Stimulated activated CD8-positive, alpha-beta memory T cell treated with anti-CD3 and anti-CD28 coated beads, Interleukin-7, amount 100 ng/mL, for 48 hours (primary cell): Measurements from ENCODE around the gene ZBED1.
"Not testable (repeated sequence)": the region's sequence is repeated elsewhere in the genome, so short reads cannot be mapped to it uniquely, and the experiment has no call there.

Experiments used
- DNase-seq, 2 donors: peaks; one replicate each; pipeline ENCODE4 v3.0.0-alpha.2; 2020; ENCODE audit warnings: low read depth in 1 of 2; ENCODE audit errors: extremely low read depth in 1 of 2

The ZBED1 gene

DNA sequence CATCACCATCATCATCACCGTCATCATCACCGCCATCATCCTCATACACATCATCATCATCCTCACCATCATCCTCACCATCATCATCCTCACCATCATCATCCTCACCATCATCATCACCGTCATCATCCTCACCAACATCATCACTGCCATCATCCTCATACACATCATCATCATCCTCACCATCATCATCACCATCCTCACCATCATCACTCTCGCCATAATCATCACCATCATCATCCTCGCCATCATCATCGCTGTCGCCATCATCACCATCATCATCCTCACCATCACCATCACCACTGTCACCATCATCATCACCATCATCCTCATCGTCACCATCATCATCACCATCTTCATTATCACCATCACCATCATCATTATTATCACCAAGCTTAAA lies 19.8 kb upstream of the ZBED1 start:
- DNase-seq = no peak

- not testable (repeated sequence) for DNase-seq
Measured at GRCh38 chrX:2519638-2520037, 18.9 kb upstream of the ZBED1 start.

DNA sequence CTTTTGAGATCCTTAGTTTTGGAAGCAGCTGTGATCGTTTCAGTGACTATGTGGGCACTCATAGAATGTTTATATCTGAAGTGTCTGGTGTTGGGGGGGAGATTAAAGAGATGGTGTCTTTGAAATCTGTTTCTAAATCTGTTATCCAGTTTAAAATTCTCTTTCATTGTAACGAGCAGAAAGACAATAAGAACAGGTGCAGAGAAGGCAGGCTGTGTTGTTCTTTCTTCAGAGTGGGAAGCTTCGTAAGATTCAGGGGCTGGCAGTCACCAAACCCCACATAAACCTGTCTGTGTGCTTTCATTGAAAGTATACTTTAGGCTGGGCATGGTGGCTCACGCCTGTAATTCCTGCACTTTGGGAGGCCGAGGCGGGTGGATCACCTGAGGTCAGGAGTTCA lies 16.3 kb upstream of the ZBED1 start:
- no peak for DNase-seq

- no peak for DNase-seq
Measured at GRCh38 chrX:2516623-2517022, 15.8 kb upstream of the ZBED1 start.

DNA sequence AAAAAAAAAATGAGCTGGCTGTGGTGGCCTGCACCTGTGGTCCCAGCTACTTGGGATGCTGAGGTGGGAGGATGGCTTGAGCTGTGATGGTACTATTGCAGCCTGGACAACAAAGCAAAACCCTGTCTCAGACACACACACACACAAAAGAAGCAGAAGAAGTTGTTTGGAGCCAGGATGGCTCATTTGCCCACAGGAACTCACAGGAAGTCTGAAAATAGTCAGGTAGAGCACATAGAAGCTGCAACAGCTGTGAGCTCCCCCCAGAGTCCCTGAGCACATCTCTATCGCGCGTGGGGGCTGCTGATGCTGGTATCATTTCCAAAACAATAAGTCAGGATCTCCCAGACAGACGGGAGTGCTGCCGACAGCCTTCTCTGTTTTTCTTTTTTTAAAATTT lies 13.4 kb upstream of the ZBED1 start:
- DNase-seq = no peak

DNA sequence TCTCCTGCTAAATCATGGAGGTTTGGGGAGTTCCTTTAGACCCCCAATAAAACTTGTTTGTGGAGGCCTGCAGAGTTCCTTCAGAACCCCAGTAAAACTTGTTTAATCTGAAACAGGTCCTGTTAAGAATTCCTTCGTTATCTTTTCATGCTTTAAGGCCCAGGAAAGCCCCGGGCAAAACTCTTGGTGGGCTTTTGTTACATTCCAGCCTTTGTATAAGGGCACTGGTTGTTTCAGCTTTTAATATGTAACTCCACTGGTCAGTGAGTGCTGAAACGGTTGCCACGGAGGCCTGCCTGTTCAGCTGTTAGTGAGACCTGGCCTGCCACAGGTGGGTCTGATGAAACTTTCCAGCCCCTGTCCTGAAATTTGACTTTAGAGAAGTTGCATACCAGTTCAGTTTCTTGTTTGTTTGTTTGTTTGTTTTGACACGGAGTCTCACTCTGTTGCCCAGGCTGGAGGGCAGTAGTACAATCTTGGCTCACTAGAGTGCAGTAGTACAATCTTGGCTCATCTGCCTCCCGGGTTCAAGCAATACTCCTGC lies 12.4 kb upstream of the ZBED1 start:
- no peak for DNase-seq

- no peak for DNase-seq
Measured at GRCh38 chrX:2512501-2512900, 11.7 kb upstream of the ZBED1 start.

DNA sequence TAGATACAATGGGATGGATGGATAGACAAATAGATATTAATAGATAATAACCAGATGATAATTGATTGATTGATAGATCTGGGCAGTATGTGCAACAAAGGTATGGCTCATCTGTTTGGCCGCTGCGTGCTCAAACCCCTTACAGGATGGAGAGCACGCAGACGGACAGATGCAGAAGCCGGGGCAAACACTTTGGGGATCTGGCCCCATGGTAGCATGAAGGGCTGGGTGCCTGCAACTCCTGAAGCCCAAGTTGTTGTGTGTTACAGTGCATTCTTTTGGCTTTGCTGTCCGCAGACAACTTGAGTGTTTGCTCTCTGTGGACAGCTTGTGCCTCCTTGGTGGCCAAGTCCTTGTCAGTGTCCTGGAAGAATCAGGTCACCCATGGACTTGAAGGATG lies 10.6 kb upstream of the ZBED1 start:
- no peak for DNase-seq

DNA sequence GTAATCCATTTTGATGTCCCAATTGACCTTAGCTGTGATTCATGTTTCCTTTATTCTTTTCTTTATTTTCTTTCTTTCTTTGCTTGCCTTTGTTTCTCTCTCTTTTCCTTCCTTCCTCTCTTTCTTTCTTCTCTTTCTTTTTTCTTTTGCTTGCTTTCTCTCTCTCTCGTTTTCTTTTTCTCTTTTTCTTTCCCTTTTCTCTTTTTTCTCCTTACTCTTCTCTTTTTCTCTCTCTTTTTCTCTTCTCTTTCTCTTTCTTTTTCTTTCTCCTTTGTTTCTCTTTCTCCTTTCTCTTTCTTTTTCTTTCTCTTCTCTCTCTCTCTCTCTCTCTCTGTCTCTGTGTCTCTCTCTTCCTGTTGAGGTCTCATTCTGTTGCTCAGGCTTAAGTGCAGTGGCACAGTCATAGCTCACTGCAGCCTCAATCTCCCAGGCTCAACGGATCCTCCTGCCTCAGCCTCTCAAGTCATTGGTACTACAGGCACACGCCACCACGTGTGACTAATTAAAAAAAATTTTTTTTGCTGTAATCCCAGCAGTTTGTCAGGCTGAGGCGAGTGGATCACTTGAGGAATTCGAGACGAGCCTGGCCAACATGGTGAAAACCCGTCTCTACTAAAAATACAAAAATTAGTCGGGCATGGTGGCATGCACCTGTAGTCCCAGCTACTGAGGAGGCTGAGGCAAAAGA lies 8.0 kb upstream of the ZBED1 start:
- no peak for DNase-seq

GRCh38 chrX:2507904-2508627 lies 7.3 kb upstream of the ZBED1 start:
- DNase-seq = no peak

GRCh38 chrX:2507196-2507595 lies 6.4 kb upstream of the ZBED1 start:
- no peak for DNase-seq

DNA sequence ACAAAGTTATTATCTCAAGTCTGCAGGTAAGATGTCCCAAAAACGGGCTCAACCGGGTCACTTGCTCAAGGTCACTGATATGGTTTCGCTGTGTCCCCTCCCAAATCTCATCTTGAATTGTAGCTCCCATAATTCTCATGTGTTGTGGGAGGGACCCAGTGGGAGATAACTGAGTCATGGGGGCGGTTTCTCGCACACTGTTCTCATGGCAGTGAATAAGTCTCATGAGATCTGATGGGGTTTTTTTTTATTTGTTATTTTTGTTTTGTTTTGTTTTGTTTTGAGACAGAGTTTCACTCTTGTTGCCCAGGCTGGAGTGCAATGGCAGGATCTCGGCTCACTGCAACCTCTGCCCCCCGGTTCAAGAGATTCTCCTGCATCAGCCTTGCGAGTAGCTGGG lies 4.6 kb upstream of the ZBED1 start:
- not testable (repeated sequence) for DNase-seq

DNA sequence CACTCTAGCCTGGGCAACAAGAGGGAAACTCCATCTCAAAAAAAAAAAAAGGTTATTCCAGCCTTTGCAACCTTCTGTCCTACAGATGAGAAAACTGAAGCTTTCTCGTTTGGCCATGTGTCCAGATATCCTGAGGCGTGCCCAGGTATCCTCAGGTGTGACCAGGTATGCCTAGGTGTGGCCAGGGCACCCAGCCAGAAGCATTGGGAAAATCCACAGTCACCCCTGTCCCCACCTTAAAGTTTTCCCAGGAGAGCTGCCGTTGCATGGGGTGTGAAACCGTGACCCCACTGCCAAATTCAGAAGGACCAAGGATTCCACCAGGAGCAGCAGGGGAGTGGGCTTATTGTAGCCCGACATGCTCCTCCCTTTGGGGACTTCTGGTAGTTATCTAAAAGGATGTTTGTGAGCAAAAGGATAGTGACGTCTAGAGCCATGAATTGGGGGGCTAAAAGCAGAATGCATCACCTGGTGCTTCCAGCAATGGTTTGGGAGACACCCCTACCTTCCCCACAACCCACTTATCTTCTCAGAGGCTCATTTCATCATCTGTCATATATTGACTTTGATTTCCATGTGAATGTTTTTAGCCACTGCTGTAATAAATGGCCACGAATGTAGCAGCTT lies 4.0 kb upstream of the ZBED1 start:
- no peak for DNase-seq

GRCh38 chrX:2503591-2504500 lies 3.1 kb upstream of the ZBED1 start:
- DNase-seq = no peak

DNA sequence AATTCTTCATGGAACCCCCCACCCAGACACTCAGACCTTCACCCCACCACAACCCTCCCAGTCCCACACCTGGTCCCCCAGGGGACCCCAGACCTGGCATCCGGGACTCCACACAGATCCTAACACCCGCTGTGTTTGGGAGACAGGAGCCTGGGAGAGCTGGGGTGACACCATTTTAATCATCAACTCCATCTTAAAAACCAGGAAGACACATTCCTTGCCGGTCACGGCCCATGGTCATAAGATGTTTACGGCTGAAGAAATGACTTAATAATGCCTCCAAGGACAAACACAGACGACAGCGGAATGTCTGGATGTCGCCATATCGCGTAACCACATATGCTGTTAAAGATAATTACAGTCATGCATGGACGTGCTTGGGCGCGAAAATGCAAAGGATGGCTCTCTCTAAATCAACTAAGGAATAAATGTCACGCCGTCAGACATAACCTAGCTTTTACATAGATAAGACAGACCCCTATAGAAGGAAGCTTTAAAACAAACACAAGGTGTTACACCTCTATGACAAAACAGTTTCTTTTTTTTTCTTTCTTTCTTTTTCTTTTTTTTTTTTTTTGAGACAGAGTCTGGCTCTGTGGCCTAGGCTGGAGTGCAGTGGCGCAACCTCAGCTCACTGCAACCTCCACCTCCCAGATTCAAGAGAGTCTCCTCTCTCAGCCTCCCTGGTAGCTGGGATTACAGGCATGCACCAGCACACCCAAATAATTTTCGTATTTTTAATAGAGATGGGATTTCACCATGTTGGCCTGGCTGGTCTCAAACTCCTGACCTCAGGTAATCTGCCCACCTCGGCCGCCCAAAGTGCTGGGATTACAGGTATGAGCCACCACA lies 2.1 kb upstream of the ZBED1 start:
- DNase-seq = no peak

- DNase-seq = no peak
Measured at GRCh38 chrX:2502120-2502667, 1.4 kb upstream of the ZBED1 start.

- no peak for DNase-seq
Measured at GRCh38 chrX:2501559-2502102, 855 bp upstream of the ZBED1 start.

DNA sequence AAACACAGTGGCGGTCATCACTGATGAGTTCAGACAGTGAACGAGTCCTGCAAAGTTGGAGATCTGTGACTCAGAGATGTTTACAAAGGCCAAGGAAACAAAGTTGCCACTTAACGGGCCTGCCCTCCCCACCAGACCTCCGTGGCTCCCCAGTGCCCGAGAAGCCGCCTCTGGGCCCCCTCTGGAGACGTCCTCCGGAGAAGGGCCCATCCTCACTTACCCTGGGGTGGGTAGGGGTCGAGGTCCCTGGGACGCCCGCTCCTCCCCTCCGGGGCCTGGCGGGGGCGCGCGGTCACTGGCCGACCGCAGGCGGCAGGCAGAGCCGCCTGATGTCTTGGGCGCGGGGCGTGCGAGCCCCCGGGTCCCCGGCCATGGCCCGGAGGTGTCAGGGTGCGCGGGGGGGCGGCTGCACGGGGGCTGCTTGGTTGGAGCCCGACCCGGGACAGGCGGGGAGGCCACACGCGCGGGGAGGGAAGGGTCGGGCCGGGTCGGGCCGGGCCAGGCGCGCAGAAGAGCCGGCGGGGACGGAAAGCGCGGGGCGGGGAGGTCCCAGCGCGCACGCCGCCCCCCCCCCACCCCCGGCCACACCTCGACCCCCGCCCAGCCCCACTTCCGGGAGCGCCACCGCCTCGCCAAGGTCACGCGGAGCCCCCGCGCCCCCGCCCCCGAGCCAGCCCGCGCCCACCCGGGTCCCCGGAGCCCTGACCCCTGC lies 529 bp downstream of the ZBED1 start:
- no peak for DNase-seq

GRCh38 chrX:2499507-2499906 lies 1.3 kb downstream of the ZBED1 start:
- DNase-seq = no peak
